HEK293T (cell line): Measurements from ENCODE around the gene PES1.
"Not testable (repeated sequence)": the region's sequence is repeated elsewhere in the genome, so short reads cannot be mapped to it uniquely, and the experiment has no call there.

Source experiments
- CTCF ChIA-PET: fragments of 350-600 bp; formaldehyde crosslinking; extraction: SDS; loops from one replicate; lab custom pipeline; 2021; ENCODE audit warnings: antibody characterized with exemption, inconsistent platforms; lab: Yijun Ruan, JAX
- POLR2A ChIA-PET: fragments of 350-600 bp; formaldehyde crosslinking; extraction: SDS; loops from one replicate; lab custom pipeline; 2020; ENCODE audit warnings: antibody characterized with exemption, inconsistent platforms; lab: Yijun Ruan, JAX
- DNase-seq: peaks from one replicate; pipeline ENCODE4 v3.0.0; 2012; ENCODE audit warnings: mixed read lengths; ENCODE audit errors: extremely low spot score
- ARNT ChIP-seq: fragments of 450-650 bp; IDR thresholded peaks from 2 replicates; pipeline ENCODE4 v1.6.1; 2017; ENCODE audit warnings: mild to moderate bottlenecking
- BHLHE40 ChIP-seq: fragments of 450-650 bp; IDR thresholded peaks from 2 replicates; pipeline ENCODE4 v1.6.1; 2016; ENCODE audit warnings: mild to moderate bottlenecking, moderate library complexity, borderline replicate concordance
- CTBP1 ChIP-seq: fragments of 450-650 bp; IDR thresholded peaks from 2 replicates; pipeline ENCODE4 v1.6.1; 2016; ENCODE audit warnings: borderline replicate concordance
- ELF4 ChIP-seq: fragments of 450-650 bp; IDR thresholded peaks from 2 replicates; pipeline ENCODE4 v1.6.1; 2017; ENCODE audit warnings: antibody characterized with exemption
- FOXA1 ChIP-seq: fragments of 450-650 bp; IDR thresholded peaks from 2 replicates; pipeline ENCODE4 v1.6.1; 2016; ENCODE audit warnings: mild to moderate bottlenecking
- FOXK2 ChIP-seq: fragments of 450-650 bp; IDR thresholded peaks from 2 replicates; pipeline ENCODE4 v1.6.1; 2016; ENCODE audit warnings: mild to moderate bottlenecking
- FOXM1 ChIP-seq: fragments of 450-650 bp; IDR thresholded peaks from 2 replicates; pipeline ENCODE4 v1.6.1; 2017; ENCODE audit warnings: mild to moderate bottlenecking, borderline replicate concordance
- HDGF ChIP-seq: fragments of 450-650 bp; IDR thresholded peaks from 2 replicates; pipeline ENCODE4 v1.6.1; 2017; ENCODE audit warnings: antibody characterized with exemption, borderline replicate concordance
- L3MBTL2 ChIP-seq: fragments of 450-650 bp; conservative IDR thresholded peaks from 2 replicates; pipeline ENCODE4 v1.6.1; 2016; ENCODE audit warnings: mild to moderate bottlenecking
- LEF1 ChIP-seq: fragments of 450-650 bp; IDR thresholded peaks from 2 replicates; pipeline ENCODE4 v1.6.1; 2017; ENCODE audit warnings: mild to moderate bottlenecking, borderline replicate concordance
- NFRKB ChIP-seq: fragments of 450-650 bp; IDR thresholded peaks from 2 replicates; pipeline ENCODE4 v1.6.1; 2016; ENCODE audit warnings: mild to moderate bottlenecking, moderate library complexity
- PKNOX1 ChIP-seq: fragments of 450-650 bp; IDR thresholded peaks from 2 replicates; pipeline ENCODE4 v1.6.1; 2016
- SP1 ChIP-seq: fragments of 450-650 bp; IDR thresholded peaks from 2 replicates; pipeline ENCODE4 v1.6.1; 2017
- SUZ12 ChIP-seq: fragments of 450-650 bp; IDR thresholded peaks from 2 replicates; pipeline ENCODE4 v1.6.1; 2016; ENCODE audit warnings: mild to moderate bottlenecking
- TARDBP ChIP-seq: fragments of 450-650 bp; IDR thresholded peaks from 2 replicates; pipeline ENCODE4 v1.6.1; 2016
- ZNF384 ChIP-seq: fragments of 450-650 bp; IDR thresholded peaks from 2 replicates; pipeline ENCODE4 v1.6.1; 2016

PES1 gene

GRCh38 chr22:30635273-30636225, 43.8 kb upstream of the PES1 start, which contains the start of gene SLC35E4:
TSS of gene SLC35E4 (plus strand) at chr22:30635781. CDS start at chr22:30636451, 670 bp downstream.
- CTCF ChIA-PET = interaction anchor here (0.7 to 4.0 kb wide), 14 partner anchors 9 to 284 kb away, joined by 3 to 45 read pairs (median 5); no protein-coding TSS in a partner anchor
- POLR2A ChIA-PET = interaction anchor here (0.8 to 1.8 kb wide), 8 partner anchors 10 to 119 kb away, joined by 3 to 9 read pairs (median 4); partner anchors contain the start of gene TCN2
- peak; percentile 96 for DNase-seq
- TF ChIP-seq FOXK2 (no peak), FOXA1 (no peak), SUZ12 (no peak), BHLHE40 (no peak), ZNF384 (no peak), L3MBTL2 (no peak), CTBP1 (no peak), HDGF (no peak), SP1 (no peak), FOXM1 (no peak; the same call in 1 of the 2 replicates), NFRKB (no peak), ELF4 (no peak), ARNT (no peak), PKNOX1 (no peak), LEF1 (no peak), TARDBP (no peak)

GRCh38 chr22:30634471-30635233, 42.9 kb upstream of the PES1 start:
- peak; percentile 93 for DNase-seq
- CTCF ChIA-PET = interaction anchor here (0.5 to 4.0 kb wide), 22 partner anchors 8 to 842 kb away, joined by 3 to 45 read pairs (median 4); partner anchors contain the start of gene TCN2
- TF ChIP-seq L3MBTL2 (peak; percentile 26; the same call in 1 of the 2 replicates), CTBP1 (no peak; the same call in 1 of the 2 replicates), ZNF384 (no peak), HDGF (no peak), FOXA1 (no peak), LEF1 (no peak), BHLHE40 (no peak), FOXK2 (no peak)
- POLR2A ChIA-PET = interaction anchor here (0.6 to 1.8 kb wide), 8 partner anchors 9 to 558 kb away, joined by 3 to 9 read pairs (median 4); partner anchors contain the start of genes PES1 and TCN2

- CTCF ChIA-PET, POLR2A ChIA-PET, DNase-seq: not testable (repeated sequence)
Measured at GRCh38 chr22:30631469-30631868, 39.8 kb upstream of the PES1 start.

GRCh38 chr22:30628491-30628890, 36.8 kb upstream of the PES1 start:
- ChIA-PET CTCF (no interaction called here), POLR2A (no interaction called here)
- no peak for TF ChIP-seq CTBP1
- no peak for TF ChIP-seq ZNF384
- no peak for TF ChIP-seq FOXM1
- no peak for TF ChIP-seq SP1
- no peak for TF ChIP-seq LEF1
- TF ChIP-seq ARNT = no peak
- no peak for TF ChIP-seq HDGF
- no peak for TF ChIP-seq FOXK2
- TF ChIP-seq L3MBTL2 = no peak
- TF ChIP-seq BHLHE40 = no peak
- TF ChIP-seq NFRKB = no peak
- no peak for DNase-seq

GRCh38 chr22:30627471-30627870, 35.8 kb upstream of the PES1 start:
- TF ChIP-seq ARNT (no peak), FOXA1 (no peak), LEF1 (no peak), NFRKB (no peak), TARDBP (no peak), CTBP1 (no peak), BHLHE40 (no peak), SUZ12 (no peak), FOXK2 (no peak), ZNF384 (no peak), HDGF (no peak), L3MBTL2 (no peak), PKNOX1 (no peak), ELF4 (no peak), FOXM1 (no peak)
- ChIA-PET CTCF (no interaction called here), POLR2A (no interaction called here)
- no peak for DNase-seq
